ENCODE measurements around the gene PIP. TPM values are rescaled to one million over a fixed set of nuclear protein-coding genes. Genes with fewer than 3 reads are reported as not detected.
"Not testable (repeated sequence)": the region's sequence is repeated elsewhere in the genome, so short reads cannot be mapped to it uniquely, and the experiment has no call there.

Gene PIP
- total RNA-seq, 5 donors from 2014 or later (not counting 1 experiment from before 2014, with no cell fraction given) = not detected

- no peak overlapping the region for H3K27ac ChIP-seq (ENCODE audit: low read length)
- H3K36me3 ChIP-seq (ENCODE audit: control insufficient read depth in 2 of 2, extremely low read depth in 1 of 2, insufficient read depth in 1 of 2, low read length in 1 of 2) = no peaks in the 10 kb centered on the region
- no peak for ATAC-seq (replicated peaks in 1 of 4)
- no peak for DNase-seq
- H3K4me3 ChIP-seq (ENCODE audit: control insufficient read depth in 1 of 2, extremely low read depth in 1 of 2, low read length in 1 of 2) = no peak overlapping the region
- no peaks in the 10 kb centered on the region for H3K4me1 ChIP-seq (ENCODE audit: control insufficient read depth in 1 of 2, extremely low read depth in 1 of 2, insufficient read depth in 2 of 2, low read length in 2 of 2)
- 100% methylated on average over 1 of the region's 3 CpGs for WGBS (ENCODE audit: insufficient coverage)
- peaks cover 0 to 13% of the 10 kb centered on the region in 2 experiments for H3K27me3 ChIP-seq (replicated peaks in 1 of 2; ENCODE audit: control insufficient read depth in 2 of 2, extremely low read depth in 1 of 2, insufficient read depth in 2 of 2, low read length in 1 of 2)
- H3K36me3 Mint-ChIP-seq = no peaks in the 10 kb centered on the region
- peaks cover 20 to 33% of the 10 kb centered on the region in 2 donors for H3K27me3 Mint-ChIP-seq
- ChIA-PET CTCF (no interaction called here), POLR2A (no interaction called here)
- H3K27ac Mint-ChIP-seq = no peak overlapping the region
- H3K4me3 Mint-ChIP-seq = no peak overlapping the region
- H3K4me1 Mint-ChIP-seq = no peaks in the 10 kb centered on the region
- no peaks in the 10 kb centered on the region for H3K9me3 ChIP-seq
- peaks cover 8 to 18% (median 10%) of the 10 kb centered on the region in 3 donors for H3K9me3 Mint-ChIP-seq
Measured at GRCh38 chr7:143129051-143129450, 2.8 kb upstream of the PIP start.

- Histone ChIP-seq H3K27ac (ENCODE audit: low read length) (no peak overlapping the region), H3K4me3 (ENCODE audit: control insufficient read depth in 1 of 2, extremely low read depth in 1 of 2, low read length in 1 of 2) (no peak overlapping the region), H3K27me3 (replicated peaks in 1 of 2; ENCODE audit: control insufficient read depth in 2 of 2, extremely low read depth in 1 of 2, insufficient read depth in 2 of 2, low read length in 1 of 2) (peaks cover 0 to 13% of the 10 kb centered on the region in 2 experiments), H3K4me1 (ENCODE audit: control insufficient read depth in 1 of 2, extremely low read depth in 1 of 2, insufficient read depth in 2 of 2, low read length in 2 of 2) (no peaks in the 10 kb centered on the region), H3K9me3 (no peaks in the 10 kb centered on the region), H3K36me3 (ENCODE audit: control insufficient read depth in 2 of 2, extremely low read depth in 1 of 2, insufficient read depth in 1 of 2, low read length in 1 of 2) (no peaks in the 10 kb centered on the region)
- Mint-ChIP-seq H3K27me3 (peaks cover 20 to 33% of the 10 kb centered on the region in 2 donors), H3K4me1 (no peaks in the 10 kb centered on the region), H3K4me3 (no peak overlapping the region), H3K9me3 (peaks cover 8 to 15% (median 9%) of the 10 kb centered on the region in 3 donors), H3K27ac (no peak overlapping the region), H3K36me3 (no peaks in the 10 kb centered on the region)
- ChIA-PET POLR2A (no interaction called here), CTCF (no interaction called here)
- no peak for DNase-seq
- ATAC-seq (replicated peaks in 1 of 4) = no peak
Measured at GRCh38 chr7:143129477-143129876, 2.4 kb upstream of the PIP start.

DNA sequence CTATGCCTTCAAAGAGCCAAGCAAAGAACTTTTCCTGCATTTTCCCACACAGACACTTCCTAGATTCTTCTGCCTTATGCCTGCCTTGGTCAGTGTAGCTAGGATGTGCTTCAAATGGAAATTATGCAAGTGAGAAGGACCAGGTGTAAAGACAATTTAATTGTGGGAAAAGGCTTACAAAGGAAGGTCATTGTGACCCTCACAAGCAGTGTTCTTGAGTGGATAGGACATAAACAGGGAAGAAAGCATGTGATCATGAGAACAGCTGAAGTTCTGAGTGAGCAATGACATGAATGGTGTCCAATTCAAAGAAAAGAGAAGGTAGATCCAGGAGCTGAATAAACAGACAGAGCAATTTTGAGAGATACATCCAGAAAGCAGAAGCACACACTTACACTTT is 1.3 kb upstream of the PIP start:
- Histone ChIP-seq H3K9me3 (no peaks in the 10 kb centered on the region), H3K27ac (ENCODE audit: low read length) (no peak overlapping the region), H3K4me1 (ENCODE audit: control insufficient read depth in 1 of 2, extremely low read depth in 1 of 2, insufficient read depth in 2 of 2, low read length in 2 of 2) (no peaks in the 10 kb centered on the region), H3K4me3 (ENCODE audit: control insufficient read depth in 1 of 2, extremely low read depth in 1 of 2, low read length in 1 of 2) (no peak overlapping the region), H3K27me3 (replicated peaks in 1 of 2; ENCODE audit: control insufficient read depth in 2 of 2, extremely low read depth in 1 of 2, insufficient read depth in 2 of 2, low read length in 1 of 2) (peaks cover 0 to 13% of the 10 kb centered on the region in 2 experiments), H3K36me3 (ENCODE audit: control insufficient read depth in 2 of 2, extremely low read depth in 1 of 2, insufficient read depth in 1 of 2, low read length in 1 of 2) (no peaks in the 10 kb centered on the region)
- ATAC-seq (replicated peaks in 1 of 4) (no peak), DNase-seq (no peak)
- Mint-ChIP-seq H3K4me1 (no peaks in the 10 kb centered on the region), H3K27me3 (peaks cover 23 to 40% of the 10 kb centered on the region in 2 donors), H3K27ac (no peak overlapping the region), H3K9me3 (peaks cover 4 to 11% (median 6%) of the 10 kb centered on the region in 3 donors), H3K4me3 (no peak overlapping the region), H3K36me3 (no peaks in the 10 kb centered on the region)
- POLR2A ChIA-PET = no interaction called here
- CTCF ChIA-PET = no interaction called here

GRCh38 chr7:143147070-143147469 is 15.2 kb downstream of the PIP start:
- no peak overlapping the region for H3K27ac ChIP-seq (ENCODE audit: low read length)
- no peaks in the 10 kb centered on the region for H3K9me3 ChIP-seq
- no peak overlapping the region for H3K27ac Mint-ChIP-seq
- peaks cover 0 to 2% of the 10 kb centered on the region in 2 experiments for H3K27me3 ChIP-seq (replicated peaks in 1 of 2; ENCODE audit: control insufficient read depth in 2 of 2, extremely low read depth in 1 of 2, insufficient read depth in 2 of 2, low read length in 1 of 2)
- no peaks in the 10 kb centered on the region for H3K36me3 Mint-ChIP-seq
- CTCF ChIA-PET = no interaction called here
- no peak overlapping the region for H3K4me3 ChIP-seq (ENCODE audit: control insufficient read depth in 1 of 2, extremely low read depth in 1 of 2, low read length in 1 of 2)
- peaks cover 2 to 11% (median 9%) of the 10 kb centered on the region in 3 donors for H3K9me3 Mint-ChIP-seq
- H3K36me3 ChIP-seq (ENCODE audit: control insufficient read depth in 2 of 2, extremely low read depth in 1 of 2, insufficient read depth in 1 of 2, low read length in 1 of 2) = no peaks in the 10 kb centered on the region
- no peaks in the 10 kb centered on the region for H3K4me1 Mint-ChIP-seq
- H3K4me3 Mint-ChIP-seq = no peak overlapping the region
- H3K27me3 Mint-ChIP-seq = peaks cover 19 to 20% of the 10 kb centered on the region in 2 donors
- ATAC-seq (replicated peaks in 1 of 4) (no peak), DNase-seq (no peak)
- H3K4me1 ChIP-seq (ENCODE audit: control insufficient read depth in 1 of 2, extremely low read depth in 1 of 2, insufficient read depth in 2 of 2, low read length in 2 of 2) = no peaks in the 10 kb centered on the region
- POLR2A ChIA-PET = no interaction called here

- CTCF ChIA-PET = no interaction called here
- H3K9me3 Mint-ChIP-seq = peaks cover 2 to 11% (median 9%) of the 10 kb centered on the region in 3 donors
Measured at GRCh38 chr7:143148050-143148449, 16.2 kb downstream of the PIP start.

GRCh38 chr7:143148651-143149050 is 16.8 kb downstream of the PIP start:
- H3K36me3 Mint-ChIP-seq = no peaks in the 10 kb centered on the region
- Histone ChIP-seq H3K9me3 (no peaks in the 10 kb centered on the region), H3K27me3 (replicated peaks in 1 of 2; ENCODE audit: control insufficient read depth in 2 of 2, extremely low read depth in 1 of 2, insufficient read depth in 2 of 2, low read length in 1 of 2) (no peaks in the 10 kb centered on the region), H3K4me3 (ENCODE audit: control insufficient read depth in 1 of 2, extremely low read depth in 1 of 2, low read length in 1 of 2) (no peak overlapping the region), H3K36me3 (ENCODE audit: control insufficient read depth in 2 of 2, extremely low read depth in 1 of 2, insufficient read depth in 1 of 2, low read length in 1 of 2) (no peaks in the 10 kb centered on the region), H3K27ac (ENCODE audit: low read length) (no peak overlapping the region), H3K4me1 (ENCODE audit: control insufficient read depth in 1 of 2, extremely low read depth in 1 of 2, insufficient read depth in 2 of 2, low read length in 2 of 2) (no peaks in the 10 kb centered on the region)
- H3K4me1 Mint-ChIP-seq = no peaks in the 10 kb centered on the region
- H3K27ac Mint-ChIP-seq = no peak overlapping the region
- no peak overlapping the region for H3K4me3 Mint-ChIP-seq
- no peak for DNase-seq
- ChIA-PET CTCF (no interaction called here), POLR2A (no interaction called here)
- ATAC-seq (replicated peaks in 1 of 4) = no peak
- peaks cover 2 to 11% (median 9%) of the 10 kb centered on the region in 3 donors for H3K9me3 Mint-ChIP-seq
- H3K27me3 Mint-ChIP-seq = peaks cover 14 to 15% of the 10 kb centered on the region in 2 donors

More at GRCh38 chr7:143148050-143148449, 16.2 kb downstream of the PIP start:
- Histone ChIP-seq H3K9me3 (no peaks in the 10 kb centered on the region), H3K4me3 (ENCODE audit: control insufficient read depth in 1 of 2, extremely low read depth in 1 of 2, low read length in 1 of 2) (no peak overlapping the region), H3K27me3 (replicated peaks in 1 of 2; ENCODE audit: control insufficient read depth in 2 of 2, extremely low read depth in 1 of 2, insufficient read depth in 2 of 2, low read length in 1 of 2) (no peaks in the 10 kb centered on the region), H3K27ac (ENCODE audit: low read length) (no peak overlapping the region), H3K4me1 (ENCODE audit: control insufficient read depth in 1 of 2, extremely low read depth in 1 of 2, insufficient read depth in 2 of 2, low read length in 2 of 2) (no peaks in the 10 kb centered on the region), H3K36me3 (ENCODE audit: control insufficient read depth in 2 of 2, extremely low read depth in 1 of 2, insufficient read depth in 1 of 2, low read length in 1 of 2) (no peaks in the 10 kb centered on the region)
- Mint-ChIP-seq H3K27ac (no peak overlapping the region), H3K36me3 (no peaks in the 10 kb centered on the region), H3K27me3 (peaks cover 17 to 19% of the 10 kb centered on the region in 2 donors), H3K4me3 (no peak overlapping the region), H3K4me1 (no peaks in the 10 kb centered on the region)
- ATAC-seq (replicated peaks in 1 of 4) (no peak), DNase-seq (no peak)
- 66% methylated on average over 4 of the region's 4 CpGs for WGBS (ENCODE audit: insufficient coverage)
- POLR2A ChIA-PET = no interaction called here

- Mint-ChIP-seq H3K27me3 (peaks cover 10 to 14% of the 10 kb centered on the region in 2 donors), H3K9me3 (peaks cover 2 to 11% (median 9%) of the 10 kb centered on the region in 3 donors)
- H3K27ac ChIP-seq (ENCODE audit: low read length); H3K9me3 ChIP-seq; H3K27ac Mint-ChIP-seq; H3K4me1 ChIP-seq (ENCODE audit: control insufficient read depth in 1 of 2, extremely low read depth in 1 of 2, insufficient read depth in 2 of 2, low read length in 2 of 2); ATAC-seq (replicated peaks in 1 of 4); H3K4me3 Mint-ChIP-seq; POLR2A ChIA-PET; H3K27me3 ChIP-seq (replicated peaks in 1 of 2; ENCODE audit: control insufficient read depth in 2 of 2, extremely low read depth in 1 of 2, insufficient read depth in 2 of 2, low read length in 1 of 2); H3K36me3 Mint-ChIP-seq; H3K36me3 ChIP-seq (ENCODE audit: control insufficient read depth in 2 of 2, extremely low read depth in 1 of 2, insufficient read depth in 1 of 2, low read length in 1 of 2); H3K4me3 ChIP-seq (ENCODE audit: control insufficient read depth in 1 of 2, extremely low read depth in 1 of 2, low read length in 1 of 2); DNase-seq; H3K4me1 Mint-ChIP-seq: not testable (repeated sequence)
- CTCF ChIA-PET = interaction anchor here in 1 of 2 donors (0.8 kb wide), 1 partner anchor 33 kb away, joined by 7 read pairs; no protein-coding TSS in a partner anchor
- no CpG with 5 or more reads among the region's 6 CpGs for WGBS (ENCODE audit: insufficient coverage)
Measured at GRCh38 chr7:143150696-143151095, 18.8 kb downstream of the PIP start.
